Measurements from ENCODE around the gene HDDC2. TPM values are rescaled to one million over a fixed set of nuclear protein-coding genes. Genes with fewer than 3 reads are reported as not detected.

HDDC2 gene
- total RNA-seq, 1 experiment from 2014 or later: 141 TPM

DNA sequence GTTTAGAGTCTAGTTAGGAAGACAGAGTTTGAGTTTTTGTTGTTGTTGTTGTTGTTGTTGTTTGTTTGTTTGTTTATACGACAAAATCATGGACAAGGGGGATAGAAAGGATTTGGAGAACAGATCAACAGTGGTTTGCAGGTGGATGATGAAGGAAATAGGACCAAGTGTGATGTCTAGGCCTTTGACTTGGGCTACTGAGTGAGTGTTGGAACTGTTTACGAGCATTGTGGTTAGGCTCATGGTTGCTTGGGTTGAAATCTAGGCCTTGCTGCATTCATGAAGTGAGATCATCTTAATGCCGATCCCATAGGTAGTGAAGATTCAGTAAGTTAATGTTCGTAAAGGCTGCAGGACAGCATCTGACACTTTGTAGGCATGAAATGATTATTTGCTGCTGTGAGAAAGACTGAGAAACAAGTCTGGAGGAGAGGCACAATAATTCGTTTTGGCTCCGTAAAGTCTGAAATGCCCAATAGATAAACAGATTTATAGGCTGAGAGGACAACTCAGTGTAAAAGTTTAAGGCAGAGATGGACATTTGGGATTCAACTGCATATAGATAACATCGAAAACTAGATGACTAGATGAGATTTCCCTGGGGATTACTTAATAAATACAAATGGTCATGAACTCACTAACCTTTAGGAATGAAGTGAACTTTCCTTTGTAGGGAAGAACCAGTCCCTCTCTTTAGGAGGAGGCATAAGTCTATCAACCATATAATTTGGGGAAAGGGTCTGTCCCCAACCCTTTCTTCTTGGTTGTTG lies 70.0 kb downstream of the HDDC2 start:
- Mint-ChIP-seq H3K27me3 (ENCODE audit: insufficient read depth, unreplicated experiment) (no peaks in the 10 kb centered on the region), H3K36me3 (ENCODE audit: insufficient read depth, unreplicated experiment) (peaks cover 1% of the 10 kb centered on the region), H3K4me3 (ENCODE audit: unreplicated experiment) (no peak overlapping the region), H3K4me1 (ENCODE audit: insufficient read depth, unreplicated experiment) (peaks cover 25% of the 10 kb centered on the region), H3K9me3 (ENCODE audit: unreplicated experiment) (no peaks in the 10 kb centered on the region), H3K27ac (ENCODE audit: low read depth, unreplicated experiment) (no peak overlapping the region)
- POLR2A ChIA-PET: interaction anchor here (1.0 to 1.6 kb wide), 3 partner anchors 13 to 38 kb away, joined by 3 to 5 read pairs (median 3); no protein-coding TSS in a partner anchor
- no peak for DNase-seq (ENCODE audit: unreplicated experiment)
- BruUV-seq (replicated peaks): no TSS peak
- intact Hi-C loops (cut with micrococcal nuclease): no loop called here
- CTCF ChIA-PET: no interaction called here
- TF ChIP-seq, protein P1, sequence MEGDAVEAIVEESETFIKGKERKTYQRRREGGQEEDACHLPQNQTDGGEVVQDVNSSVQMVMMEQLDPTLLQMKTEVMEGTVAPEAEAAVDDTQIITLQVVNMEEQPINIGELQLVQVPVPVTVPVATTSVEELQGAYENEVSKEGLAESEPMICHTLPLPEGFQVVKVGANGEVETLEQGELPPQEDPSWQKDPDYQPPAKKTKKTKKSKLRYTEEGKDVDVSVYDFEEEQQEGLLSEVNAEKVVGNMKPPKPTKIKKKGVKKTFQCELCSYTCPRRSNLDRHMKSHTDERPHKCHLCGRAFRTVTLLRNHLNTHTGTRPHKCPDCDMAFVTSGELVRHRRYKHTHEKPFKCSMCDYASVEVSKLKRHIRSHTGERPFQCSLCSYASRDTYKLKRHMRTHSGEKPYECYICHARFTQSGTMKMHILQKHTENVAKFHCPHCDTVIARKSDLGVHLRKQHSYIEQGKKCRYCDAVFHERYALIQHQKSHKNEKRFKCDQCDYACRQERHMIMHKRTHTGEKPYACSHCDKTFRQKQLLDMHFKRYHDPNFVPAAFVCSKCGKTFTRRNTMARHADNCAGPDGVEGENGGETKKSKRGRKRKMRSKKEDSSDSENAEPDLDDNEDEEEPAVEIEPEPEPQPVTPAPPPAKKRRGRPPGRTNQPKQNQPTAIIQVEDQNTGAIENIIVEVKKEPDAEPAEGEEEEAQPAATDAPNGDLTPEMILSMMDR (IDR thresholded peaks at IDR 0.05; ENCODE audit: unreplicated experiment): no peak

DNA sequence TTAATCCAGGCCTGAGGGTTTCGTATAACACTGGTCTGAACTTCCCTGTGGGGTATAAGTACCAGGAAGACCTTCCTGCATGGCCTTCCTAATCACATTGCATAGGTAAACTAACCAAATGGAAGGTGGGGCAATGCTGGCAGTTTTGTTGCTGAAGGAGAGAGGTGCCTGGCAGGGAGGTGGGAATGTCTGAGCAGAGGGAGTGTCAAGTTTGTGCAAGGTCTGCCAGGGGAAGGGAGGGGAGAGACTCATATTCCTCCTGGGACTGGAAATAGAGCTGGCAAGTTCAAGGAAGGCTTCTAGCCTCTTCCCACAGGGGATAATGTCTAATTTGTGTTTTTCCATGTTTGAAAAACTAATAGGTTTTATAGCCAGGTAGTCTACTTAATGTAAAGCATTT lies 70.6 kb downstream of the HDDC2 start:
- peaks cover 20% of the 10 kb centered on the region for H3K4me1 Mint-ChIP-seq (ENCODE audit: insufficient read depth, unreplicated experiment)
- H3K9me3 Mint-ChIP-seq (ENCODE audit: unreplicated experiment): no peaks in the 10 kb centered on the region
- no TSS peak for BruUV-seq (replicated peaks)
- TF ChIP-seq, protein P1 (IDR thresholded peaks at IDR 0.05; ENCODE audit: unreplicated experiment): no peak
- peak; percentile 22 for DNase-seq (ENCODE audit: unreplicated experiment)
- no peaks in the 10 kb centered on the region for H3K27me3 Mint-ChIP-seq (ENCODE audit: insufficient read depth, unreplicated experiment)
- H3K27ac Mint-ChIP-seq (ENCODE audit: low read depth, unreplicated experiment): no peak overlapping the region
- no peak overlapping the region for H3K4me3 Mint-ChIP-seq (ENCODE audit: unreplicated experiment)
- POLR2A ChIA-PET: interaction anchor here (0.6 to 1.6 kb wide), 6 partner anchors 13 to 143 kb away, joined by 3 to 5 read pairs (median 3); no protein-coding TSS in a partner anchor
- peaks cover 6% of the 10 kb centered on the region for H3K36me3 Mint-ChIP-seq (ENCODE audit: insufficient read depth, unreplicated experiment)
- CTCF ChIA-PET: no interaction called here
- intact Hi-C loops (cut with micrococcal nuclease): no loop called here

DNA sequence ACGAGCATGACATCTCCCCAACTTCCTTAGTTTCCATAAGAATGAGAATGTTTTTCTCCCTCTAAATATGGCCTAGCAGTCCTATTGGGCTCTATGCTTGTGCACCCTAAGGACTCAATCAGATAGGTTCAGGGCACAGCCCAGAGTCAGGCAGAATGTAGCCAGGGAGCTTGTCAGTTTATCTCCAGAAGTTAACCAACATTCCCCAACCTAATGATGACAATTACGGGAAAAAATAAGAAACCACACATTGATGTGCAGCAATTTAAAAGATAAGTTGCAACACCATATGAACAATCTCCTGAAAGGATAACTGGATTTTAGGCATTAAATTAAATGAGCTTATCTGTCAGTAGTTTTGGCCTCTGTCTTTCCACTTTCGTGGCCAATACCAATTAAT lies 71.1 kb downstream of the HDDC2 start:
- H3K27ac Mint-ChIP-seq (ENCODE audit: low read depth, unreplicated experiment): no peak overlapping the region
- TF ChIP-seq, protein P1 (IDR thresholded peaks at IDR 0.05; ENCODE audit: unreplicated experiment): no peak
- intact Hi-C loops (cut with micrococcal nuclease): no loop called here
- H3K27me3 Mint-ChIP-seq (ENCODE audit: insufficient read depth, unreplicated experiment): no peaks in the 10 kb centered on the region
- ChIA-PET POLR2A (interaction anchor here (0.6 to 1.6 kb wide), 7 partner anchors 12 to 1415 kb away, joined by 3 to 5 read pairs (median 3); no protein-coding TSS in a partner anchor), CTCF (no interaction called here)
- no TSS peak for BruUV-seq (replicated peaks)
- DNase-seq (ENCODE audit: unreplicated experiment): no peak
- peaks cover 6% of the 10 kb centered on the region for H3K36me3 Mint-ChIP-seq (ENCODE audit: insufficient read depth, unreplicated experiment)
- H3K4me1 Mint-ChIP-seq (ENCODE audit: insufficient read depth, unreplicated experiment): peaks cover 20% of the 10 kb centered on the region
- H3K9me3 Mint-ChIP-seq (ENCODE audit: unreplicated experiment): no peaks in the 10 kb centered on the region
- H3K4me3 Mint-ChIP-seq (ENCODE audit: unreplicated experiment): no peak overlapping the region

DNA sequence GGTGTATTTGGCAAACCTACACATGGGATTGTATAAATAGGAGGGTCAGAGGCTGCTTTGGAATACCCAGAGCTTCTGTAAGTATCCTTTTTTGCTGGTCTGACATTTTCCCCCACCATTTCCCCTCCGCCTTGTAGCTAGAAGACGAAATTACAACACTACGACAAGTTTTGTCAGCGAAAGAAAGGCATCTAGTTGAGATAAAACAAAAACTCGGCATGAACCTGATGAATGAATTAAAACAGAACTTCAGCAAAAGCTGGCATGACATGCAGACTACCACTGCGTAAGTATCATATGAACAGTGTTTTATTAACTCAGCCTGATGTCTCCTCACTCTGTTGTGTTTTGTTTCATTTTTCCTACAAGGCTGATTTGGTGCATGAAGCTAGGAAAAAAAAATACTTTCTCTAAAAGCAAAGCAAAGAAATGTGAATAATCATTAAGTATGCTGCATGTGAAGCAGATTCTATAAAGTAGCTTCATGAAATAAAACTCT lies 72.7 kb downstream of the HDDC2 start:
- ChIA-PET POLR2A (interaction anchor here (0.6 to 1.3 kb wide), 5 partner anchors 17 to 562 kb away, joined by 3 to 4 read pairs (median 3); partner anchors contain the start of gene NCOA7), CTCF (interaction anchor here (0.7 to 1.2 kb wide), 4 partner anchors 12 to 72 kb away, joined by 3 read pairs; no protein-coding TSS in a partner anchor)
- no peak overlapping the region for H3K4me3 Mint-ChIP-seq (ENCODE audit: unreplicated experiment)
- TF ChIP-seq, protein P1 (IDR thresholded peaks at IDR 0.05; ENCODE audit: unreplicated experiment): no peak
- no TSS peak for BruUV-seq (replicated peaks)
- intact Hi-C loops (cut with micrococcal nuclease): no loop called here
- DNase-seq (ENCODE audit: unreplicated experiment): no peak
- no peaks in the 10 kb centered on the region for H3K27me3 Mint-ChIP-seq (ENCODE audit: insufficient read depth, unreplicated experiment)
- no peak overlapping the region for H3K27ac Mint-ChIP-seq (ENCODE audit: low read depth, unreplicated experiment)
- no peaks in the 10 kb centered on the region for H3K9me3 Mint-ChIP-seq (ENCODE audit: unreplicated experiment)
- peaks cover 6% of the 10 kb centered on the region for H3K36me3 Mint-ChIP-seq (ENCODE audit: insufficient read depth, unreplicated experiment)
- H3K4me1 Mint-ChIP-seq (ENCODE audit: insufficient read depth, unreplicated experiment): peaks cover 20% of the 10 kb centered on the region
